ENCODE results near the gene ETFBKMT. TPM values are rescaled to one million over a fixed set of nuclear protein-coding genes. Genes with fewer than 3 reads are reported as not detected.

Gene ETFBKMT
- polyA plus RNA-seq, 4 donors, result 1.3 to 4.7 (median 2.0) TPM

DNA sequence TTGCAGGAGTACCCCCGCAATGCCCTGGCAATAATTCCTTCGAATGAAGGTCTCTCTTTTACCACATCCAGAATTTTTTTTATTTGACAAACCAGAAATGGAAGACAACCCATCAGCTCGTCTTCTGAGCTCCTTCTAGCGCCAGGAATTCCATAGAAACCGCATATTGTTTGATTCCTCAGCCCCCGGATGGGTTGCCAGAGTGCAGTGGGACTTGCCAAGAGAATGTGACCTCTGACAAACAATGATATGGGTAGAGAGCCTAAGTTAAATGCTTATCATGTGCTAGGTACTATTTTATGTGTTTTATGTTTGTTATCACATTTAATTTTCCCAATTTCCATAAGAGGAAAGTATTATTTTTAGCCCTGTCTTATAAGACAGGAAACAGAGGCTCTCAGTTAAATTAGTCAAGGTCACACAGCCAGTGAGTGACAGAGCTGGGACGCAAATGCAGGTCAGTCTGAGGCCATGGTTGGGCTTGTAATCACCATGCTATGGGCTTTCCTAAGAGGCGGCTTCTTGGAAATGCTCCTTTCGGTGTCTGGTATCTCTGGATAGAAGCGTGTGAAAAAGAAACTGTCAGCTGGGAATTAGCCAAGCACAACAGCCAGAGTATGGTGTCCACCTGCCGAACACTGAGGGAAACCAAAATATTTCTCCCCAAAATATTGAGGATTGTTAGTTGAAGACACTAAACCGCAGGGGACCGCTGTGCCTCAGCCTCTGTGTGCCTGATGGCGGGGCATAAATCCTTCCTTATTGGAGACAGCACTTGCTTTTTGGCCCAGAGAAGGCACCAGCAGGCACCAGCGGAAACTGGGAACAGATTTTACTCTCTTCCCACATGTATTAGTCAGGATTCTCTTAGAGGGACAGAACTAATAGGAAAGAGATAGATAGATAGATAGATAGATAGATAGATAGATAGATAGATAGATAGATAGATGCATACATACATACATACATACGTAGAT is 29.4 kb upstream of the ETFBKMT start:
- Histone ChIP-seq H3K4me3 (ENCODE audit: low read depth in 1 of 3, low read length in 3 of 3) (no peak overlapping the region), H3K36me3 (ENCODE audit: control insufficient read depth in 3 of 3, insufficient read depth in 2 of 3, low read depth in 1 of 3, low read length in 3 of 3) (no peaks in the 10 kb centered on the region), H3K9me3 (ENCODE audit: control insufficient read depth in 2 of 2, insufficient read depth in 1 of 2, low read depth in 1 of 2, low read length in 1 of 2) (no peaks in the 10 kb centered on the region), H3K27me3 (ENCODE audit: control insufficient read depth in 3 of 3, insufficient read depth in 3 of 3, low read length in 3 of 3) (no peaks in the 10 kb centered on the region), H3K27ac (ENCODE audit: low read depth in 1 of 3, low read length in 2 of 3) (no peak overlapping the region), H3K4me1 (ENCODE audit: control insufficient read depth in 3 of 3, insufficient read depth in 2 of 3, low read depth in 1 of 3, low read length in 2 of 3) (peaks cover 0 to 12% (median 0%) of the 10 kb centered on the region in 3 donors)
- FAIRE-seq (no peak), DNase-seq (no peak)
- 67 to 78% (median 70%) methylated on average over 16 of the region's 16 CpGs for WGBS, 3 donors

DNA sequence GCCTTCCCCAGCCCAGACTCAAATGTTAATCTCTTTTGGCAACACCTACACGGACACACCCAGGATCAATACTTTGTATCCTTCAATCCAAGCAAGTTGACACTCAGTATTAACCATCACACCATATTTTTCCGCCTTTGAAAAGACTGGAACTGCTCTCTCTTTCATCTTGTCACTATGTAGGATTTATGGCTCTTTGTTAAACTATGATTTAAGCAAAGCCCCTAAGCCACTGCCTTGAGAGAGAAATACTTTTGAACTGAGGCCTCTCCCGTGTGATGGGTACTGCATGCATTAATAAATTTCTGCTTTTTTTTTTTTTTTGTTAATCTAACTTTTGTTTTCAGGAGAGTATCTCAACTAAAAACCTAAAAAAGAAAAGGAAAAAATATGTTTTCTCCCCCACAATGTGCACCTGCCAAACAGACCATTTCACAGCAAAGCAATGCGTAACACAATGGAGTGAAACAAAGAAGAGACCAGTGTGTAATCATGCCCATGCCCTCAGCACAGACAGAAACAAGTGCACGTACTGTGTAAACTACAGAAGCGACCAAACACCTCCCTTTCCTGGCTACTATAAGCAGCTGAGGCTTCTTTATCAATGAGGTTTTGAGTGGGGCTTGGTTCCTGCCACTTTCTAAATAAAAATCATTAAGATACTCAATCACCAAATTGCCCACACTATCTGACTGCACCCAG is 28.3 kb upstream of the ETFBKMT start:
- no peak for FAIRE-seq

DNA sequence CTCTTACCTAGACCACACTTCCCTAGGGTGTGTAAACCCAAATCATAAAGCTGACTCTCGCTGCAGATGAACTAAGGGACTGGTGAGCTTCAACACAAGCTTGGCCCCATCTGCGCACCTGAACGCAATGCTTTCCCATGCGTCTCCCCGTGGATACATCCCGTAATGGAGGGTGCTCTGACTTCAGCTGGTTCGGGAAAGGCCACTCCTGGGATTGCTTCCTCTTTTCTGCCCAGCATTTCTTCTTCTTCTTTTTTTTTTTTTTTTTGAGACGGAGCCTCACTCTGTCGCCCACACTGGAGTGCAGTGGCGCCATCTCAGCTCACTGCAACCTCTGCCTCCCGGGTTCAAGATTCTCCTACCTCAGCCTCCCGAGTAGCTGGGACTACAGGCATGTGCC is 27.7 kb upstream of the ETFBKMT start:
- Histone ChIP-seq H3K4me3 (ENCODE audit: low read depth in 1 of 3, low read length in 3 of 3) (no peak overlapping the region), H3K9me3 (ENCODE audit: control insufficient read depth in 2 of 2, insufficient read depth in 1 of 2, low read depth in 1 of 2, low read length in 1 of 2) (no peaks in the 10 kb centered on the region), H3K4me1 (ENCODE audit: control insufficient read depth in 3 of 3, insufficient read depth in 2 of 3, low read depth in 1 of 3, low read length in 2 of 3) (peaks cover 0 to 12% (median 0%) of the 10 kb centered on the region in 3 donors), H3K27ac (ENCODE audit: low read depth in 1 of 3, low read length in 2 of 3) (no peak overlapping the region), H3K36me3 (ENCODE audit: control insufficient read depth in 3 of 3, insufficient read depth in 2 of 3, low read depth in 1 of 3, low read length in 3 of 3) (no peaks in the 10 kb centered on the region), H3K27me3 (ENCODE audit: control insufficient read depth in 3 of 3, insufficient read depth in 3 of 3, low read length in 3 of 3) (no peaks in the 10 kb centered on the region)
- FAIRE-seq (no peak), DNase-seq (no peak)
- 87 to 96% (median 89%) methylated on average over 12 of the region's 12 CpGs for WGBS, 3 donors

More for the DNA sequence above, 28.3 kb upstream of the ETFBKMT start:
- WGBS, 3 donors, result 71 to 86% (median 79%) methylated on average over 6 of the region's 6 CpGs
- Histone ChIP-seq H3K4me3 (ENCODE audit: low read depth in 1 of 3, low read length in 3 of 3) (no peak overlapping the region), H3K27ac (ENCODE audit: low read depth in 1 of 3, low read length in 2 of 3) (no peak overlapping the region), H3K9me3 (ENCODE audit: control insufficient read depth in 2 of 2, insufficient read depth in 1 of 2, low read depth in 1 of 2, low read length in 1 of 2) (no peaks in the 10 kb centered on the region), H3K36me3 (ENCODE audit: control insufficient read depth in 3 of 3, insufficient read depth in 2 of 3, low read depth in 1 of 3, low read length in 3 of 3) (no peaks in the 10 kb centered on the region), H3K27me3 (ENCODE audit: control insufficient read depth in 3 of 3, insufficient read depth in 3 of 3, low read length in 3 of 3) (no peaks in the 10 kb centered on the region), H3K4me1 (ENCODE audit: control insufficient read depth in 3 of 3, insufficient read depth in 2 of 3, low read depth in 1 of 3, low read length in 2 of 3) (peaks cover 0 to 12% (median 0%) of the 10 kb centered on the region in 3 donors)
- DNase-seq, result no peak

GRCh38 chr12:31633464-31633863 is 26.0 kb upstream of the ETFBKMT start:
- DNase-seq (no peak), FAIRE-seq (no peak)
- WGBS, 3 donors, result 88 to 95% (median 93%) methylated on average over 4 of the region's 4 CpGs

GRCh38 chr12:31634620-31635019 is 24.9 kb upstream of the ETFBKMT start:
- no peaks in the 10 kb centered on the region for H3K27me3 ChIP-seq (ENCODE audit: control insufficient read depth in 3 of 3, insufficient read depth in 3 of 3, low read length in 3 of 3)
- no peaks in the 10 kb centered on the region for H3K9me3 ChIP-seq (ENCODE audit: control insufficient read depth in 2 of 2, insufficient read depth in 1 of 2, low read depth in 1 of 2, low read length in 1 of 2)
- no peak overlapping the region for H3K4me3 ChIP-seq (ENCODE audit: low read depth in 1 of 3, low read length in 3 of 3)
- H3K4me1 ChIP-seq (ENCODE audit: control insufficient read depth in 3 of 3, insufficient read depth in 2 of 3, low read depth in 1 of 3, low read length in 2 of 3), result peaks cover 0 to 7% (median 0%) of the 10 kb centered on the region in 3 donors
- 80 to 86% (median 86%) methylated on average over 1 of the region's 1 CpG for whole genome bisulfite sequencing, 3 donors
- no peak for DNase-seq
- no peak overlapping the region for H3K27ac ChIP-seq (ENCODE audit: low read depth in 1 of 3, low read length in 2 of 3)
- no peak for FAIRE-seq
- no peaks in the 10 kb centered on the region for H3K36me3 ChIP-seq (ENCODE audit: control insufficient read depth in 3 of 3, insufficient read depth in 2 of 3, low read depth in 1 of 3, low read length in 3 of 3)

More at GRCh38 chr12:31633464-31633863, 26.0 kb upstream of the ETFBKMT start:
- H3K4me3 ChIP-seq (ENCODE audit: low read depth in 1 of 3, low read length in 3 of 3), result no peak overlapping the region
- peaks cover 0 to 12% (median 0%) of the 10 kb centered on the region in 3 donors for H3K4me1 ChIP-seq (ENCODE audit: control insufficient read depth in 3 of 3, insufficient read depth in 2 of 3, low read depth in 1 of 3, low read length in 2 of 3)
- no peaks in the 10 kb centered on the region for H3K36me3 ChIP-seq (ENCODE audit: control insufficient read depth in 3 of 3, insufficient read depth in 2 of 3, low read depth in 1 of 3, low read length in 3 of 3)
- H3K9me3 ChIP-seq (ENCODE audit: control insufficient read depth in 2 of 2, insufficient read depth in 1 of 2, low read depth in 1 of 2, low read length in 1 of 2), result no peaks in the 10 kb centered on the region
- no peaks in the 10 kb centered on the region for H3K27me3 ChIP-seq (ENCODE audit: control insufficient read depth in 3 of 3, insufficient read depth in 3 of 3, low read length in 3 of 3)
- no peak overlapping the region for H3K27ac ChIP-seq (ENCODE audit: low read depth in 1 of 3, low read length in 2 of 3)

- FAIRE-seq, result no peak
- H3K4me3 ChIP-seq (ENCODE audit: low read depth in 1 of 3, low read length in 3 of 3), result no peak overlapping the region
- H3K27me3 ChIP-seq (ENCODE audit: control insufficient read depth in 3 of 3, insufficient read depth in 3 of 3, low read length in 3 of 3), result no peaks in the 10 kb centered on the region
- no peak overlapping the region for H3K27ac ChIP-seq (ENCODE audit: low read depth in 1 of 3, low read length in 2 of 3)
- no peak for DNase-seq
- 75 to 80% (median 77%) methylated on average over 11 of the region's 11 CpGs for WGBS, 3 donors
- H3K36me3 ChIP-seq (ENCODE audit: control insufficient read depth in 3 of 3, insufficient read depth in 2 of 3, low read depth in 1 of 3, low read length in 3 of 3), result no peaks in the 10 kb centered on the region
- no peaks in the 10 kb centered on the region for H3K9me3 ChIP-seq (ENCODE audit: control insufficient read depth in 2 of 2, insufficient read depth in 1 of 2, low read depth in 1 of 2, low read length in 1 of 2)
- no peaks in the 10 kb centered on the region for H3K4me1 ChIP-seq (ENCODE audit: control insufficient read depth in 3 of 3, insufficient read depth in 2 of 3, low read depth in 1 of 3, low read length in 2 of 3)
Measured at GRCh38 chr12:31641509-31642090, 17.9 kb upstream of the ETFBKMT start.

DNA sequence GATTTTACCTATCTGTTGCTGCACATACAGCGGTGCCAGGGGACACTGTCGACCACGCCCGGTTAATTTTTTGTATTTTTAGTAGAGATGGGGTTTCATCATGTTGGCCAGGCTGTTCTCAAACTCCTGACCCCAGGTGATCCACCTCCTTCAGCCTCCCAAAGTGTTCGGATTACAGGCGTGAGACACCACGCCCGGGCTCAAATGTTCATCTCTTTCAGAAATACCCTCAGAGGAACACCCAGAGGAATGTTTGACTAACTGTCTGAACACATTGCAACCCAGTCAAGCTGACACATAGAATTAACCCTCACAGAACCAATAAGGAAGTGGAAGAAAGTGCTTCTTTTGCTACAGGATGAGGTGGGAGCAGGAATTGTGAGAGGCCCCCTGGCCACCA is 15.0 kb upstream of the ETFBKMT start:
- Histone ChIP-seq H3K36me3 (ENCODE audit: control insufficient read depth in 3 of 3, insufficient read depth in 2 of 3, low read depth in 1 of 3, low read length in 3 of 3) (no peaks in the 10 kb centered on the region), H3K27ac (ENCODE audit: low read depth in 1 of 3, low read length in 2 of 3) (no peak overlapping the region), H3K27me3 (ENCODE audit: control insufficient read depth in 3 of 3, insufficient read depth in 3 of 3, low read length in 3 of 3) (no peaks in the 10 kb centered on the region), H3K4me3 (ENCODE audit: low read depth in 1 of 3, low read length in 3 of 3) (no peak overlapping the region), H3K9me3 (ENCODE audit: control insufficient read depth in 2 of 2, insufficient read depth in 1 of 2, low read depth in 1 of 2, low read length in 1 of 2) (no peaks in the 10 kb centered on the region), H3K4me1 (ENCODE audit: control insufficient read depth in 3 of 3, insufficient read depth in 2 of 3, low read depth in 1 of 3, low read length in 2 of 3) (no peaks in the 10 kb centered on the region)
- no peak for DNase-seq
- WGBS, 3 donors, result 70 to 83% (median 76%) methylated on average over 8 of the region's 8 CpGs
- no peak for FAIRE-seq

- H3K4me3 ChIP-seq (ENCODE audit: low read depth in 1 of 3, low read length in 3 of 3), result no peak overlapping the region
- 51 to 80% (median 78%) methylated on average over 5 of the region's 5 CpGs for WGBS, 3 donors
- no peak overlapping the region for H3K27ac ChIP-seq (ENCODE audit: low read depth in 1 of 3, low read length in 2 of 3)
- H3K9me3 ChIP-seq (ENCODE audit: control insufficient read depth in 2 of 2, insufficient read depth in 1 of 2, low read depth in 1 of 2, low read length in 1 of 2), result no peaks in the 10 kb centered on the region
- no peak for FAIRE-seq
- H3K27me3 ChIP-seq (ENCODE audit: control insufficient read depth in 3 of 3, insufficient read depth in 3 of 3, low read length in 3 of 3), result no peaks in the 10 kb centered on the region
- peaks cover 0 to 10% (median 2%) of the 10 kb centered on the region in 3 donors for H3K4me1 ChIP-seq (ENCODE audit: control insufficient read depth in 3 of 3, insufficient read depth in 2 of 3, low read depth in 1 of 3, low read length in 2 of 3)
- no peaks in the 10 kb centered on the region for H3K36me3 ChIP-seq (ENCODE audit: control insufficient read depth in 3 of 3, insufficient read depth in 2 of 3, low read depth in 1 of 3, low read length in 3 of 3)
- DNase-seq, result no peak
Measured at GRCh38 chr12:31645924-31646323, 13.6 kb upstream of the ETFBKMT start.

All from small intestine (tissue), 7 donors.